Esophagus squamous epithelium (tissue), 4 donors: ENCODE results near the gene MBD4.

Source experiments
- POLR2A ChIP-seq, 4 donors: fragments of 450-650 bp; IDR thresholded peaks; one replicate each; pipeline ENCODE4 v1.6.1; 2017; ENCODE audit warnings: antibody characterized with exemption in 4 of 4, mild to moderate bottlenecking in 4 of 4, moderate library complexity in 3 of 4
- TF ChIP-seq, protein P1 (sequence below), 6 experiments: fragments of 450-650 bp in 4 of 6; fragments of 200-600 bp in 2 of 6; sonication (generic) in 2 of 6; IDR thresholded peaks; one replicate each; pipeline ENCODE4 v1.5.1; 2016 to 2019; ENCODE audit warnings: antibody characterized with exemption in 6 of 6, mild to moderate bottlenecking in 4 of 6, moderate library complexity in 4 of 6

DNA sequence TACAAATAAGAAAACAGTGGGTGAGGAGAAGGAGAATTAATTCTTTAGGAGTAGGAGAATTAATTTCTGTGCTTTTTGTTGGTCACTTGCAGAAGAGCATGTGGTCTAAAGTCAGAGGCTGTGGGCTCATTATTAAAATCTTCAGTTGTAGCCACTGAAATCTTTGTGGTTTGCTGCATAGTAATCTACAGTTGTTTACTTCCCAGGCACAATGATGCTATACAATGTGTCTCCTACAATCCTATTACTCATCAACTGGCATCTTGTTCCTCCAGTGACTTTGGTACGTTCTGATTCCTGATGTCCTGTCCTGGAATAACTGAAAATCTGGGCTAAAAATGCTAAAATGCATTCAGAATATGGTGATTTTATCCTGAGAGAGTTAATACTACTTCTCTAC lies 21.3 kb upstream of the MBD4 start:
- TF ChIP-seq, protein P1, sequence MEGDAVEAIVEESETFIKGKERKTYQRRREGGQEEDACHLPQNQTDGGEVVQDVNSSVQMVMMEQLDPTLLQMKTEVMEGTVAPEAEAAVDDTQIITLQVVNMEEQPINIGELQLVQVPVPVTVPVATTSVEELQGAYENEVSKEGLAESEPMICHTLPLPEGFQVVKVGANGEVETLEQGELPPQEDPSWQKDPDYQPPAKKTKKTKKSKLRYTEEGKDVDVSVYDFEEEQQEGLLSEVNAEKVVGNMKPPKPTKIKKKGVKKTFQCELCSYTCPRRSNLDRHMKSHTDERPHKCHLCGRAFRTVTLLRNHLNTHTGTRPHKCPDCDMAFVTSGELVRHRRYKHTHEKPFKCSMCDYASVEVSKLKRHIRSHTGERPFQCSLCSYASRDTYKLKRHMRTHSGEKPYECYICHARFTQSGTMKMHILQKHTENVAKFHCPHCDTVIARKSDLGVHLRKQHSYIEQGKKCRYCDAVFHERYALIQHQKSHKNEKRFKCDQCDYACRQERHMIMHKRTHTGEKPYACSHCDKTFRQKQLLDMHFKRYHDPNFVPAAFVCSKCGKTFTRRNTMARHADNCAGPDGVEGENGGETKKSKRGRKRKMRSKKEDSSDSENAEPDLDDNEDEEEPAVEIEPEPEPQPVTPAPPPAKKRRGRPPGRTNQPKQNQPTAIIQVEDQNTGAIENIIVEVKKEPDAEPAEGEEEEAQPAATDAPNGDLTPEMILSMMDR (IDR thresholded peaks at IDR 0.05), result no peak
- no peak for TF ChIP-seq POLR2A (IDR thresholded peaks at IDR 0.05)
